ENCODE results near the gene MYO7B.
A peak's percentile ranks its signal among the peaks of the same experiment; 100 is the strongest.

MYO7B gene

DNA sequence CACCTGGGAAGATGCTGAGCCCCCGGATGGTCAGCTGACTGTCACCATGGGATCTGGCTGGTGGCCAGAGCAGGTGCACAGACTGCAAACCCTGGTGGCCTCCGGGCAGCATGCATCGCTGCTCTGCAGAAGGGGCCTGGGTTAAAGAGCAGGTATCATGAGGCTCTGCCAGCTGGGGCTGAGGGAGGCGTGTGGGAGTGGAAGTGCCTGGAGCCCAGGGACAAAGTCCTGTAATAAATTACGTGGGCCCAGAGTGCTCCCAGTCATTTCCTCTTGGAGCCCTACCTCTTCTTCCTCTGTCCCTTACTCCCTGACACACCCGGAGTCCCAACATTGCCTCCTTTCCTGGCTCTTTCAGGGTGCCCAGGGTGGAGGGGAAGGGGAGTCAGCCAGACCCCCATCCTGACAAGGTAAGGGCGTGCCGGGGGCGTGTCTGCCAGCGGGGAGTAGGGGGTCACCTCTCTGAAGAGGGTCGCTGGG lies at the start of gene MYO7B:
MYO7B (plus strand) TSS at position 262 of the 480 bp plus-strand sequence. CDS start 24,040 bp downstream, outside the sequence.
- no peak for DNase-seq (ENCODE audit: low spot score)

- no peak for DNase-seq (ENCODE audit: low spot score)
These were observed 49.8 kb upstream of the MYO7B start for GRCh38 chr2:127485694-127486071.

GRCh38 chr2:127486247-127487058 lies 49.0 kb upstream of the MYO7B start:
- no peak for DNase-seq (ENCODE audit: low spot score)

DNA sequence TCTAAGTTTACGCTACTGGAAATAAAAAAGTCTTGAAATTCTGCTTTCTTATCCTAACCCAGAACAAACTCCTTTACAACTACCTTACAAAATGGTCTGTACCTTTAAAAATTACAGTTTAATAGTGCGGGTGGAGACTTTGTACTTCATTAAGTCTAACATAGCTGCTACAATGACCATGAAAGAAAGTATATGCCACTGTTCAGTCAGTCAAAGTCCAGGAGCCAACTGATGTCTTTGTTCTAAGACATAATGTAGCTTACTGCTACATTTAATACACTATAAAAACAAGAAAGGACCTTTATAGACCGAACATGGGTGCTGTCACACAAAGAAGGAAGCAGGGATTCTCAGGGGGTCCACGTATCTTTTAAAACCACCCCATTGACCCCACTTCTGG lies 45.2 kb upstream of the MYO7B start:
- DNase-seq (ENCODE audit: low spot score) = no peak

DNA sequence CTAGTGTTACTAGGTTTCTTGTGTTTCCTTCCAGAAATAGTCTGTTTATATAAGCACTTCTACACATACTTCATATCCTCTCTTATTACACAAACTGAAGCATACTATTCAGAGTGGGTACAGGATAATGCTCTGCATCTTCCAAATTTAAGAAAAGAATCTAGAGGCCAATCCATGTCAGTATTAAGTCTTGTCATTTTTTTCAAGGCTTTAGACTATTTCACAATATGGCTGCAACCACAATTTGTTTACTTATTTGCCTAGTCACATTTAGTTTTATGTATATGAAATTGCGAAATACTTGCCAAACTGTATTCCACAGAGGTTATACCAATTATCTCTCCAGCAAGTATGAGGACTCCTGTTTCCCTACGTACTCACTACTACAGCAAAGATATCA lies 37.1 kb upstream of the MYO7B start:
- no peak for DNase-seq (ENCODE audit: low spot score)

DNA sequence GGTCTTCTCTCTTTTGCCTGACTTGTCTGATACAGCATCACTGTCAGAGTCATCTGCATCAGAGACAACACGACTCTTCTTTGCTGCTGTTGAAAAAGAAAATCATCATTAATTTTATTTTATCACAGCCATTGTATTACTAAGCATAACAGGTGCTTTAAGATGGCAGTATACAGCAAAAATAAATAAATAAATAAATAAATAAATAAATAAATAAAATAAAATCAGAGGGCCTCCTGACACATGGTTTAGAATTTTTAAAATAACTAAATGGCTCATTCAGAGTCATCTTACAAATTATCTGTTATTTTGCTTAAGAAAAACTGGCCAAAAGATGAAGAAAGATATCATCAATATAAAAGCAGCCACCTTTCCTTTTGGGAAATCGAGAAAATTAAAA lies 32.0 kb upstream of the MYO7B start:
- no peak for DNase-seq (ENCODE audit: low spot score)

DNA sequence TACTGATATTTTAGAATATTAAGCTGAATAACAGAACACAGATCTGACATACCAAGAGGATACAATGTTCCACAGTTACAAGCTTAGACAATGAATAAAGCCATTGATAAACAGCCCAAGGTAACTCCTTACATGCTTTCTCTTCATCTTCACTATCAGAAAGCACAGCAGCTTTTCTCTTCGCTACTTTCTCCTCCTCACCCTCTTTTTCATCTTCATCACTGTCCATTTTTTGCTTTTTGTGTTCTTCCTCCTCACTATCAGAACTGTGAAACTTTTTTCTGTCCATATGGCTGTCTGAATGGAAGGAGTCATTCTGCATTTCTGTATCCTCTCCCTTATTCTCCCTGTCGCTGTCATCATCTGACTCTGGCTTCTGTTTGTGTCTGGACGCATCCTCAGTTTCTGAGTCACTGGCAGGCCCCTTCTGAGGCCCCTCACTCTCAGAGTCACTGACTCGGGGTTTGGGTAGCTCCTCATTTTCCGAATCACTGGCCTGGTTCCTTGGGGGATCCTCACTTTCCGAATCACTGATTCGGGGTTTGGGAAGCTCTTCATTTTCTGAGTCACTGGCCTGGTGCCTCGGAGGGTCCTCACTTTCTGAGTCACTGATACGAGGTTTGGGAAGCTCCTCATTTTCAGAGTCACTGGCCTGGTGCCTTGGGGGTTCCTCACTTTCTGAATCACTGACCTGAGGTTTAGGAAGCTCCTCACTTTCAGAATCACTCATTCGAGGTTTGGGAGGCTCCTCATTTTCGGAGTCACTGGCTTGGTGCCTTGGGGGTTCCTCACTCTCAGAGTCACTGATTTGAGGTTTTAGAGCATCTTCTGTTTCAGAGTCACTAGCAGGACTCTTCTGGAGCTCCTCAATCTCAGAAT lies 30.7 kb upstream of the MYO7B start:
- no peak for DNase-seq (ENCODE audit: low spot score)

DNA sequence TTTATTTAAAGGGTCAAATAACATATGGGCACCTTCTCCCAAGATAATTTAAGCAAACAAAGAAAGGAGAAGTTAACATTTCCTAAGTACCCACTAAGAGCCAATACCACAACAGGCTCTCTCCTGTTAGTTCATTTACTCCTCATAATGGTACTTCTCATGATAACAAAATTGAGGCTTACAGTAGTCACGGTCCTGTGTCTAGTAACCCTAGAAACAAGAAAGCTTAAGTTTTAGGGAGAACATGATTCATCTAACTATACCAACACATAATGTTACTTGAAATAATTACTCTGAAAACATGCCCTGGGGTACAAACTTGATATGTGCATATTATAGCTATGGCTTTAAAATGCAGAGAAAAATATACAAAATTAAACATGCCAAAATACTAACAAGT lies 29.0 kb upstream of the MYO7B start:
- no peak for DNase-seq (ENCODE audit: low spot score)

DNA sequence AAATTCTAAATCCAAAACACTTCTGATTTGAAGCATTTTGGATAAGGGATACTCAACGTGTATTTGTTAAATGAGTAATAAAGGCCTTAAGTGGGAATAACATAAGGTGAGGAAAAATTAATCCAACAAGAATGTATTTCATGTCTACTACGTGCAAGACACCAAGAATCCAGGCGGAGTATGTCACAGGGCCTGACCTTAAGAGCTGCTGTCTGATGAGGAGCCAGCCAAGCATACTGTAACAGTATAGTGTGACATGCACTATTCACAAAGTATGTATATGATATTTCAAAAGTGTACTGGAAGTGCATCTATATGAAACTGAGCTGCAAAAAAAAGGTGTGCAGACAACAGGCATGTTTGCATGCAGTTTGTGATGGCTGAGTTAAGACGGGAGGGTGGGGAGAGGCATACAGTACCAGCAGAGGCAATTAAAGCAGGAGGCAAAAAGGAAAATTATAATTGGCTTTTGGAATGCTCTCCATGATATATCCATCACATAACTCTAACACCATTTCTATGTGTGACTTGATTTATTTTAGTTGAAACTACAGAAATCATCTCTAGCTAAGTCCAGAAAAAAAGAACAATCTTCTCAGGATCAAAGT lies 27.4 kb upstream of the MYO7B start:
- no peak for DNase-seq (ENCODE audit: low spot score)

DNA sequence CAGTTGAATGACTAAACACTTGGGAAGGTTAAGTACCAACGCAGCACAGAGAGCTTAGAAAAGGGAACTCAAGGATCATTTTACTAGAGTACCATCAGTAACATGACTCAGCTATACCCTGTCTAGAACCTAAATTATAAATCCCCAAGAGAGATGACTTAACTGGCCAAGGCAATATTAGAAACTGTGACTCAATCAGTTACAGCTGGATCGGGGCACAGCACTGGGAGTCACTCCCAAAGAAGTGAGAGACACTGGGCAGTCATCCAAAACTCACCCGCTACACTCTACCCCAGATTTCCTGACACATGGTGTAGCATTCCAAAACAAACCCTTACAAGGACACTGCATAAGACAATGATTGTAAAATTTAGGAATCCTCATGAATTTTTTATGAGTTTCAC lies 26.9 kb upstream of the MYO7B start:
- peak; percentile 46 for DNase-seq (ENCODE audit: low spot score)

DNA sequence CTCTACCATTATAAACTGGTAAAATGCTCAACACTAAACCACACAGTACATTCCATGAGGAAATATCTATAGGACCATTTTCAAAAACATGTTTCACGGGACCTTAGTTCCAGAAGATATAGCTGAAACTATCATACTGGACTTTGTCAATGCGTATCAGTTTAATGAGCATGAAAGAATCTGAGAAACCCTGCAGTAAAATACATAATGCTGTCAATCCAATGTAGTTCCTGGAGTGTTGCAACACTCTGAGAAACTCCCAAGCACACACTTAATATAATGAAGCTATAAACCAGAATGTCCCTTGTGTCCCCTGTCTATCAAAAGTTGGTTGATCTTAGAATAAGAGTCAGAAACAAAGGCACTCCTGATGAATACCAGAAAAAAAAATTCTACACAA lies 25.4 kb upstream of the MYO7B start:
- DNase-seq (ENCODE audit: low spot score) = no peak

DNA sequence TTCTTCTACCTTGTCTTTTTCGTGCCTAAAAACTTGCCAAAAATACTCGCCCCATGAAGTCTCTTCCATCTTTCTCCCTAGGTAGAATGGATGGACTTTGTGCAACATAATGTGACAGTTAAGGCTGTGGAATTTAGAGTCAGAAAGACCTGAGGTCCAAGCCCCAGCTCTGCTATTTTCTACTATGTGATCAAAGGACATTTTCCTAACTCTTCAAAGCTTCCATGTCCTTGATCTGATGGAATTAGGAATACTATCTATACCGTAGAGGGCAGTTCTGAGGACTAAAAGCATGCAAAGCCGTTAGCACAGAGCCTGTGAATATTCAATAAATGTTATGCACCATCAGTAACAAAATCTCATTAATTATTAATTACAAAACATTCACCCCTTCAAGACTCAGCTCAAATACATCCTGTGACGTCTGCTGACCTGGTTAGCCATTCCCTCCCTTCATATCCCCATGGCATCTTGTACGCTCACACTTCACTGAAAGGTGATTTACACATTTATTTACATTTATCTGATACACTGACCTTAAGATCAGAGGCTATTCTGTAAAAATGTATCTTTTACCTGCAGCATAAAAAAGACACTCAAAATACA lies 24.3 kb upstream of the MYO7B start:
- no peak for DNase-seq (ENCODE audit: low spot score)

DNA sequence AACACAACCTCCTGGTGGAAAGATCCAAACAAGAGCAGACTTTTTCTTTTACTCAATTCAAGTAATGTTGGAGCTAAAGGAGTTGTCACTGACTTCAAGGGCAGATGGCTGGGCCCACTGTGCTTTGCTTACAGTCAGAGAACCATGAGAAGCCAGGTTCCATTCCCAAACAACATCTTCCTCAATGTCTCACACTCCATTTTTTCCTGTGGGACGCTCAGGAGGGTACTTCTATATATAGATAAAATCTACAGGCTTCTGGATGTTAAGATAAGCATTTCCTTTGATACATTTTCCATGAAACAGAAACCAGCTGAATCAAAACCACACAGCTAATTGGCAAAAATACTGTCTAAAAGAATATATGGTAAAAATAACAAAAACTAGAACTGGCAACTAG lies 23.6 kb upstream of the MYO7B start:
- no peak for DNase-seq (ENCODE audit: low spot score)

GRCh38 chr2:127512362-127512761 lies 23.1 kb upstream of the MYO7B start:
- DNase-seq (ENCODE audit: low spot score) = no peak

DNA sequence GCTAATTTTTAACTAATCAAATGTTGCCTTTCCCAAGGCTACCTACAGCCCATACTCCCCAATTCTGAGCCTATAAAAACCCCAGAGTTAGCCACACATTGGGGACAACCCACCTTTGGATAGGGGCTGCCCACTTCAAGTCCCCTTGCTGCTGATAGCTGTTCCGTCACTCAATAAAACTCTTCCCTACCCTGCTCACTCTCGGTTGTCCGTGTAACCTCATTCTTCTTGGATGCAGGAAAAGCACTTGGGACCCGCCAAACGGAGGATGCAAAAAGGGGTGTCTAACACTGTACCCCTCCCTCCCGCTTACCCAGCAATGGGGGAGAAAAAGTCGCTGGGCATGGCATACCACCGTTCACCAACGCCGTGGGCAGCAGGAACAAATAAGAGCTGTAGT lies 21.4 kb upstream of the MYO7B start:
- DNase-seq (ENCODE audit: low spot score) = no peak

DNA sequence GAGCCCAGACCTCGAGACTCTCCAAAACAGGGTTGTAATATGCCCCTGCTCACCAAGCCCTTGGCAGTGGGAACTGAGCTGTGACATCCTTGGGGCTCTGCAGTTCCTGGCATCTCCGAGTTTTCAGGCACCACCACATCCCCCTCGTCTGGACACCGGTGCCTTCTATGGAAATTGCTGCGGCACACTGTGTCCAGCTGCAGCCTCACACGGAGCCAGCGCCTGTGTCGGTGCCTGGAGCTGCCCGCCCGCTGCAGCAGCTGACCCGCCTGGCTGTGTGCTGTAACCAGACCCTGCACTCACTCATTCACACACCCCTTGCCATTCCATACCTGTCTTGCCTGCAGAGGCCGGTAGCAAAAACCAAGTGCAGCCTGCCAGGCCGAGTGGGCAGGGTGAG lies 21.0 kb upstream of the MYO7B start:
- DNase-seq (ENCODE audit: low spot score) = no peak

- no peak for DNase-seq (ENCODE audit: low spot score)
These were observed 20.0 kb upstream of the MYO7B start for GRCh38 chr2:127515383-127515915.

GRCh38 chr2:127516041-127516762 lies 19.3 kb upstream of the MYO7B start:
- no peak for DNase-seq (ENCODE audit: low spot score)

DNA sequence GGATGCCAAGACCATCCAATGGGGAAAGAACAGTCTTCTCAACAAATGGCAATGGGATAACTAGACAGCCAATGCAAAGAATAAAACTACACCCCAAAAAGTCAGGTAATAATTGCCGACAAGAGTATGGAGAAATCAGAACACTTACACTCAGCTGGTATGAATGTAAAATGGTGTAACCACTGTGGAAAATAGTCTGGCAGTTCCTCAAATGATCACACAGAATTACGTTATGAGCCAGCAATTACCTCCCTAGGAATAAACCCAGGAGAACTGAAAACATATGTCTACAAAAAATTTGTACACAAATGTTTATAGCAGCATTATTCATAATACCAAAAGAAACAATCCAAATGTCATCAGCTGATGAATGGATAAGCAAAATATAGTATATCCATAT lies 18.0 kb upstream of the MYO7B start:
- DNase-seq (ENCODE audit: low spot score) = no peak

- DNase-seq (ENCODE audit: low spot score) = no peak
These were observed 15.1 kb upstream of the MYO7B start for GRCh38 chr2:127520424-127520823.

- DNase-seq (ENCODE audit: low spot score) = no peak
These were observed 12.1 kb upstream of the MYO7B start for GRCh38 chr2:127523269-127523939.

Measured in hematopoietic multipotent progenitor cell treated with erythropoietin and hydrocortisone succinate and interleukin-3 and kit ligand, for 15 days (in vitro differentiated cells).